Cerebellar cortex (tissue), 1 donor: Measurements from ENCODE around the gene MET.
"Not testable (repeated sequence)": the region's sequence is repeated elsewhere in the genome, so short reads cannot be mapped to it uniquely, and the experiment has no call there.

ENCODE experiments used
- DNase-seq: peaks from one replicate; pipeline ENCODE4 v3.0.0-alpha.2; 2015; ENCODE audit warnings: low spot score

The MET gene

GRCh38 chr7:116752305-116753074, 80.5 kb downstream of the MET start:
- DNase-seq, result no peak

DNA sequence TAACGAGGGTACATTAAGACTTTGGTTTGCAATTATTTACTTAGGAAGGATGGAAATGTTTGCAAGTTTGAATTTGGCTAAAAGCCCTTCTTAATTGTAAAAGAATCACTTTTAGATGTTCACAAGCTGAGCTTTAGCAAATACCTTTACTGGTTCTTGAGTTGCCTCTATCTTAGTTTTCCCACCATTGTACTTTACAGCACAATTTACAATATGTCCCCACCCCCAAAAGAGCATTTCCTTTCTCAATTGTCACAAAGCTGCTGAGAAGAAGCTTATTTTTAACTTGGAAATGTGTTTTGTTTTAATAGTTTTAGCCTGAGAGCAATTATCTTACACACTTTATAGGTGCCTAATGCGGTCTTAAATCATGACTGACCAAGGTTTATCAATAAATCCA, 81.1 kb downstream of the MET start:
- no peak for DNase-seq

GRCh38 chr7:116754186-116754585, 82.2 kb downstream of the MET start:
- DNase-seq, result no peak

DNA sequence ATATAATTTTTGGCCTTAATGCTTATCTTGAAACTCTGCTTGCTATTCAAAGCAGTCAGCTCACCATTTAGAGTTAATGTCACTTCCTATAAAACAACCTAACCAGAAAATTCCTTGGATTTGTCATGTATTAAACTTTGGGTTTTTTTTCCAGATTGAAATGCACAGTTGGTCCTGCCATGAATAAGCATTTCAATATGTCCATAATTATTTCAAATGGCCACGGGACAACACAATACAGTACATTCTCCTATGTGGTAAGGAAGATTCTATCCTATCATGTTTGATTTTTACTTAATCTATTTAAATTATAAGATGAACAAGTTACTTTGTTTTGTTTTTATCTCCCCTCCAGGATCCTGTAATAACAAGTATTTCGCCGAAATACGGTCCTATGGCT, 85.3 kb downstream of the MET start:
- no peak for DNase-seq

DNA sequence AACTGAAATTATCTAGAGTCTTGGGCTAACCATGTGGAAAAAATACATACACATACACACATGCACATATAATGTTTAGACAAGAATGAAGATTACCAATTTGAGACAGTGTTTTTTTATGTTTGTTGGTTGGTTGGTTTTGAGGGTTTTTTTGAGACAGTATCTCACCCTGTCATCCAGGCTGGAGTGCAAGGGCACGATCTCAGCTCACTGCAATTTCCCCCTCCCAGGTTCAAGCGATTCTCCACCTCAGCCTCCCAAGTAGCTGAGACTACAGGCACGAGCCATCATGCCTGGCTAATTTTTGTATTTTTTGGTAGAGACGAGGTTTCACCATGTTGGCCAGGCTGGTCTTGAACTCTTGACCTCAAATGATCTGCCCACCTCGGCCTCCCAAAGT, 87.6 kb downstream of the MET start:
- not testable (repeated sequence) for DNase-seq

DNA sequence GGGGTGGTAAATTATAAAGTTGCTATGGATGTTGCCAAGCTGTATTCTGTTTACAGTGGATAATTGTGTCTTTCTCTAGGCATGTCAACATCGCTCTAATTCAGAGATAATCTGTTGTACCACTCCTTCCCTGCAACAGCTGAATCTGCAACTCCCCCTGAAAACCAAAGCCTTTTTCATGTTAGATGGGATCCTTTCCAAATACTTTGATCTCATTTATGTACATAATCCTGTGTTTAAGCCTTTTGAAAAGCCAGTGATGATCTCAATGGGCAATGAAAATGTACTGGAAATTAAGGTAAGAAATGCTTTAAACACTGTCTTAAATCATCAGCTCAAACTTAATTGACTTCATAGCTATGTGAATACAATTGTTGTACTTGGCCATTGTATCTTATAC, 91.0 kb downstream of the MET start:
- no peak for DNase-seq

GRCh38 chr7:116763647-116764046, 91.7 kb downstream of the MET start:
- DNase-seq, result no peak

GRCh38 chr7:116766881-116767280, 94.9 kb downstream of the MET start:
- DNase-seq, result no peak

DNA sequence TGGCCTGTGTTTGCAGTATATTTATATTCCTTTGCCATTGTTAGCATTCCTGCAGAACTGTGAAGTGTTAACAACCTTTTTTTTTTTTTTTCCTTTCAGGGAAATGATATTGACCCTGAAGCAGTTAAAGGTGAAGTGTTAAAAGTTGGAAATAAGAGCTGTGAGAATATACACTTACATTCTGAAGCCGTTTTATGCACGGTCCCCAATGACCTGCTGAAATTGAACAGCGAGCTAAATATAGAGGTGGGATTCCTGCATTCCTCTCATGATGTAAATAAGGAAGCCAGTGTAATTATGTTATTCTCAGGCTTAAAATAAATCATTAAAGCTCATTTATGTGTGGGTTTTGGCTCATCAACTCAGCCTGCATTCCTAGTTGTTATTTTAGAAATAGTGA, 97.5 kb downstream of the MET start:
- no peak for DNase-seq

- no peak for DNase-seq
These were observed 98.9 kb downstream of the MET start for GRCh38 chr7:116770941-116771340.

GRCh38 chr7:116771640-116772039, 99.6 kb downstream of the MET start:
- DNase-seq, result no peak

- no peak for DNase-seq
These were observed 100.4 kb downstream of the MET start for GRCh38 chr7:116772423-116772863.

DNA sequence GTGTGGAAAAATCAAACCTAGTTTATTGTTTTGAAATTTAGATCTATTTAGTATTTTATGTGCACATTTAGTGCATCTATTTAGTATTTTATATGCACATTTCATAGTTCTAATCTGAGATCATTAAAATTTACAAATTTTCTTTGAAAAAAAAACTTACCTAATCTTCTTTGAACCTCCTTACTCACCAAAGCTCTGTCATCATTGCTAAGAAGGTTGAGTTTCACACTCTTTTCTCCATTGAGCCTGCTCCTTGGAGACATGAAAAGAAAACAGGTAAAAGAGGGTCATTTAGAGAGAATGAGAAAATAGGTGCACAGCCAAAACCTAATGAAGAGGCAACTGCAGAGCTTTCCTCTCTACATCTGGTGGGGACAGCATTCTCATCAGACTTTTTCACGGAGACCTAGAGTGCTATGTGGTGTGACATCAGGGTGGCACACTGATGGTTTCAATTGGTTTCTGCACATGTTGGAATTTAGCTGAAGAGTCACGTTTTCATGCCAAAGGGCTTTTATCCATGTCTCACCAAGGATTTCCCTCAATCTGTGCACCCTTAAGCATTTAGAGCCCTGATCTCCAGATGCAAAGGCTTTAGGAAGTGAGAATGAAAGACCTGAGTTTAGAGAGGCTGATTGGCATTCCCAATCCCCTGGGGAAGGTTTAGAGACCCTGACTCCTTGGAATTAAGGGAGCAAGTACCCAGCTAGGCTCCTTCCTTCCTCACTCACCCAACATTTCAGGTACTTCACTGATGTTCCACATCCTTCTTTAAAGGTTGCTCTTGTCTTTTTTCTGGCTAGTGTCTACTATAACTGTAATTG, 101.1 kb downstream of the MET start:
- DNase-seq, result no peak

GRCh38 chr7:116776046-116776445, 104.0 kb downstream of the MET start:
- no peak for DNase-seq

GRCh38 chr7:116776610-116777289, 104.8 kb downstream of the MET start:
- no peak for DNase-seq

DNA sequence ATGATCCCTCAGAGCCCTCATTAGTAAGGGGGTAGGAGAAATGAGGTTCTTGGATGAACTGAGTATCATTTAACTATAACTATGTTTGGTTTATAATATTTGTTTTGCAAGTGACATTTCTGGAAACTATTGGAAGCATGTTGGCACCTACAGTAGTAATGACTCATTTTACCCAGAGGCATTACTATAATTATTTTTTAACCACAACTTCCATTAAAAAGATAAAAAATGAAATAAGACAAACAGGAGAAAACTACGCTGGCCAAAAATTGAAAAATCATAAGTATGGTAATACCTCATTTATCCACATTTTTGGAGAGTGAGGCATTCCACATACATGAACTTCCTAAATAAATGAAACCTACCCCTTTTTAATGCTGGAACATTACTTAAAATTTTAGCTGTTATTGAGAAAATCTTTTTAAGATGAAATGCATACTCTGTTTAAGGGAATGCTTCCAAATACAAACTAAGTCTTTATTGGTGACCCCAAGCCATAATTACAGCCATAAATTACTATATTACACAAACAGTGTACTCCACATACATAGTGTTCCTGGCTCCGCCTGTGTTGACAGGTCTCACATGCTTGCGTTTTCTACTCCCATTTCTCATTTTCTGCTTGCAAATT, 105.8 kb downstream of the MET start:
- no peak for DNase-seq

- no peak for DNase-seq
These were observed 107.2 kb downstream of the MET start for GRCh38 chr7:116779216-116779615.

- DNase-seq, result no peak
These were observed 107.9 kb downstream of the MET start for GRCh38 chr7:116779931-116780330.

DNA sequence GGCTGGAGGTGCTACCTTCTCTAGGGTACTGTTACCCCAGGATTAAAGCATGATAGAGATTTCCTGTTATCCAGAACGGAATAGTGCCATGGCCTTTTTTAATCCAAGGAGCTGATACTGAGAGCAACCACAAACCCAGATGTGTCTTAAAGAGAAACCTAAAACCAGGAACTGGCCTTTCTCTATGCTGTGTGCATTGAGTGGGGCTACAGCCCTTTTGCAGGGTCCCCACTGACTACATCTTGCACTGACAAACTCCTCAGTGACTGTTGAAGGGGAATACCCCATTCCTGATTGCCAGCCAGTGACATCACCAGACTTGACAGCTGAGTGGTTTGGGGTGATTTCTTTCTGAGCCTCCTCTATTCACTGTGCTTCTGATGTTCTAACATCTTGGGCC, 108.5 kb downstream of the MET start:
- no peak for DNase-seq

- no peak for DNase-seq
These were observed 109.0 kb downstream of the MET start for GRCh38 chr7:116780966-116781365.

- no peak for DNase-seq
These were observed 109.6 kb downstream of the MET start for GRCh38 chr7:116781584-116781983.

DNA sequence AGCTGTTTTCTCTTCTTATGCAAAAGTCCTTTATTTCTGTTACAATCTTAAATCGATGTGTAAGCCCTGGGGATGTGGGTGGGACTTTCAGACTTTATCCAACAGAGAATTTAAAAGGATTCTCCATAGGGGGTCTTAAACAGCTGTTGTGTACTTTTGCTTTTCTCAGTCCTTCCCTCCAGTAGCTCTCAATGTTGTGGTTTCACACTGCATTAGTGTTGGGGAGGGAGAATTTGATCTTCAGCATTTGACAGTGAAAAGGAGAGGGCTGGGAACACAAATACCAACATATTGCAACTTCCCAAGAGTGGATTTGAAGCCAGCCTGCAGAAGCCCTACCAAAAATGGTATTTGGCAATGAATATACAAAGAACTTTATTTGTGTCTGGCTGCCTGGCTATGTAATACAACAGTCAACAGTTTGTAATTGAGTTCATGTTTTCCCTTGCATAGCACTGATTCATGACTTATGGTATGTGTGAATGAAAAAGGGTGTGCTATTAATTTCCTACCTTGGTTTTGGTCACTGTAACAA, 110.2 kb downstream of the MET start:
- DNase-seq, result no peak
